Testis (tissue), 3 donors: ENCODE measurements around the gene STOML3. TPM values are rescaled to one million over a fixed set of nuclear protein-coding genes. Genes with fewer than 3 reads are reported as not detected.

Source experiments
- DNase-seq: peaks from one replicate; pipeline ENCODE4 v3.0.0-alpha.2; 2019
- H3K27ac ChIP-seq, 2 donors: fragments of 200-600 bp; sonication (generic); one replicate each; pipeline ENCODE4 v1.5.1; 2019
- H3K27me3 ChIP-seq: fragments of 200-600 bp; sonication (generic); one replicate; pipeline ENCODE4 v1.5.1; 2019
- H3K36me3 ChIP-seq: fragments of 200-600 bp; sonication (generic); one replicate; pipeline ENCODE4 v1.5.1; 2017; ENCODE audit warnings: low read depth; ENCODE audit errors: missing control alignments
- H3K4me1 ChIP-seq: fragments of 200-600 bp; sonication (generic); one replicate; pipeline ENCODE4 v1.5.1; 2019
- H3K4me3 ChIP-seq, 2 donors: fragments of 200-600 bp; sonication (generic); one replicate each; pipeline ENCODE4 v1.5.1; 2017 to 2019
- H3K9me3 ChIP-seq: fragments of 200-600 bp; sonication (generic); one replicate; pipeline ENCODE4 v1.5.1; 2017
- POLR2A ChIP-seq: fragments of 450-650 bp; IDR thresholded peaks from one replicate; pipeline ENCODE4 v1.6.1; 2017; ENCODE audit warnings: antibody characterized with exemption, mild to moderate bottlenecking, moderate library complexity
- whole genome bisulfite sequencing, 2 donors: methylation state at CpG; one replicate each; pipeline ENCODE4 v1.1.5; 2018; 5-methylcytosine and 5-hydroxymethylcytosine counted together
- intact Hi-C: fragments of 100-400 bp; cut with DNase I; formaldehyde crosslinking; loops from one replicate; pipeline ENCODE4 v1.15.1; 2023; ENCODE audit warnings: low total_unique reads
- polyA plus RNA-seq: library from polyadenylated mRNA; stranded (reverse); fragments of 350-450 nt; fragmentation: Illumina TruSeq; extraction: RNeasy Lipid Tissue Mini Kit (QIAGEN cat#74804); gene quantifications from one replicate; pipeline ENCODE4 v1.2.3, GENCODE V29; 2014; ENCODE audit warnings: low read depth, low replicate concordance; ENCODE audit not compliant: insufficient read depth
- total RNA-seq, 2 donors: library from RNA; depleted of rRNA; stranded (reverse); fragments of >200 nt; gene quantifications; one replicate each; pipeline ENCODE4 v1.2.3, GENCODE V29; 2016
- TF ChIP-seq, protein P1 (sequence below), 3 experiments: fragments of 450-650 bp in 2 of 3; fragments of 200-600 bp in 1 of 3; sonication (generic) in 1 of 3; IDR thresholded peaks; one replicate each; pipeline ENCODE4 v1.5.1; 2016 to 2019; ENCODE audit warnings: antibody characterized with exemption in 3 of 3, mild to moderate bottlenecking in 2 of 3, moderate library complexity in 1 of 3

The STOML3 gene
- total and polyA plus RNA-seq, 3 donors from 2014 or later: 0.12 to 0.91 TPM; not detected in 1

DNA sequence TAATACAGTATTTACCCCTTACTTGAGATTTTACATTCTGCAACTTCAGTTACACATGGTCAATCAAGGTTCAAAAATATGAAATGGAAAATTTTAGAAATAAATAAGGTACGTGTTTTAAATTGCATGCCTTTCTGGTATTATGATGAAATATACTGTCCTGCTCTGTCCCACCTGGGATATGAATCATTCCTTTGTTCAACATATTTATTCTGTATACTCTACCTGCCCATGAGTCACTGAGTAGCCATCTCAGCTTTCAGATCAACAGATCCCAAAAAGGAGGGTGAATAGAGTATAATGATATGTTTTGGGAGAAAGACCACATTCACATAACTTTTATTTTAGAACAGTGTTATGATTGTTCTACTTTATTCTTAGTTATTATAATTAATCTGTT lies 37.8 kb downstream of the STOML3 start:
- no peaks in the 10 kb centered on the region for H3K4me1 ChIP-seq
- DNase-seq: no peak
- intact Hi-C loops: no loop called here
- H3K36me3 ChIP-seq: no peaks in the 10 kb centered on the region
- H3K27me3 ChIP-seq: no peaks in the 10 kb centered on the region
- H3K4me3 ChIP-seq: no peak overlapping the region
- H3K27ac ChIP-seq: no peak overlapping the region
- TF ChIP-seq POLR2A: no peak
- TF ChIP-seq, protein P1, sequence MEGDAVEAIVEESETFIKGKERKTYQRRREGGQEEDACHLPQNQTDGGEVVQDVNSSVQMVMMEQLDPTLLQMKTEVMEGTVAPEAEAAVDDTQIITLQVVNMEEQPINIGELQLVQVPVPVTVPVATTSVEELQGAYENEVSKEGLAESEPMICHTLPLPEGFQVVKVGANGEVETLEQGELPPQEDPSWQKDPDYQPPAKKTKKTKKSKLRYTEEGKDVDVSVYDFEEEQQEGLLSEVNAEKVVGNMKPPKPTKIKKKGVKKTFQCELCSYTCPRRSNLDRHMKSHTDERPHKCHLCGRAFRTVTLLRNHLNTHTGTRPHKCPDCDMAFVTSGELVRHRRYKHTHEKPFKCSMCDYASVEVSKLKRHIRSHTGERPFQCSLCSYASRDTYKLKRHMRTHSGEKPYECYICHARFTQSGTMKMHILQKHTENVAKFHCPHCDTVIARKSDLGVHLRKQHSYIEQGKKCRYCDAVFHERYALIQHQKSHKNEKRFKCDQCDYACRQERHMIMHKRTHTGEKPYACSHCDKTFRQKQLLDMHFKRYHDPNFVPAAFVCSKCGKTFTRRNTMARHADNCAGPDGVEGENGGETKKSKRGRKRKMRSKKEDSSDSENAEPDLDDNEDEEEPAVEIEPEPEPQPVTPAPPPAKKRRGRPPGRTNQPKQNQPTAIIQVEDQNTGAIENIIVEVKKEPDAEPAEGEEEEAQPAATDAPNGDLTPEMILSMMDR (IDR thresholded peaks at IDR 0.05): no peak
- H3K9me3 ChIP-seq: no peaks in the 10 kb centered on the region
- WGBS, 2 donors: 86 to 87% methylated on average over 1 of the region's 1 CpG

DNA sequence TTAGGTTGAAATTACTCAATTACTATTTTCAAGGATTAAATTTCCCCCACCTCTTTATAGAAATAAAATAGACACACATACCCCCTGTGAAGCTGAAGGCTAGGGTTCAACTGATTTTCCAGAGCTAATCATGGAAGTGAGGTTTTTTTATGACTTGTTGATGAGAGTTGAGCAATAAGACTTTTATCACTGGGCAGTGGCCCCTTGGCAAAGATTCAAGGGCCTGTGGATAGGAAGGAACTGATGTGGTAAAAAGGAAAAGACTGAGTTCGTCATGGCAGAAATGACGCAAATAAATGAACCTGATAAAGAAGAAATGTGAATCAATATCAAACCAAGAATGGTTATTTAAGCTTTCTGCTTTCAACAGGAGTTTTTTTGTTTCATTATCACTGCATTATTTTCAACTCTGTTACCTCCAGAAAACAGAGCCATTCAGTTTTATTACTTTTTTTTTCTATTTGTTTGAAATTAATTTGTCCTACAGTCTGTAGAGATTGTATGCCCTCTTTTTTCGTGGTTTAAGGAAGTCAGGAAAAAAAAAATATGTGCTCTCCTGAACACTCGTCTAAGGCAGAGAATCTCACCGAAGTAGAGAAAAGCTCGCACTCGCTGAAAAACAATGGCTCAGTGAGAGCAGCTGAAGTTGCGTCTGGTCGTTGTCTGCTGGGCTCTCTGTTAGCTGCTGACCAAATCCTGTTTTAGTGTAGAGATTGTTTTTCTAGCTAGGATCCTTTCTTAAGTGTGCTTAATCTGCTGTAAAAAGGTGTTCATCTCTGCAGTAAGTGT lies 38.9 kb downstream of the STOML3 start:
- Histone ChIP-seq H3K9me3 (no peaks in the 10 kb centered on the region), H3K4me1 (no peaks in the 10 kb centered on the region), H3K36me3 (no peaks in the 10 kb centered on the region), H3K27me3 (no peaks in the 10 kb centered on the region), H3K4me3 (no peak overlapping the region), H3K27ac (no peak overlapping the region)
- intact Hi-C loops: no loop called here
- no peak for DNase-seq
- 50 to 56% methylated on average over 9 of the region's 9 CpGs for WGBS, 2 donors
- TF ChIP-seq, protein P1 (IDR thresholded peaks at IDR 0.05): no peak
- no peak for TF ChIP-seq POLR2A

DNA sequence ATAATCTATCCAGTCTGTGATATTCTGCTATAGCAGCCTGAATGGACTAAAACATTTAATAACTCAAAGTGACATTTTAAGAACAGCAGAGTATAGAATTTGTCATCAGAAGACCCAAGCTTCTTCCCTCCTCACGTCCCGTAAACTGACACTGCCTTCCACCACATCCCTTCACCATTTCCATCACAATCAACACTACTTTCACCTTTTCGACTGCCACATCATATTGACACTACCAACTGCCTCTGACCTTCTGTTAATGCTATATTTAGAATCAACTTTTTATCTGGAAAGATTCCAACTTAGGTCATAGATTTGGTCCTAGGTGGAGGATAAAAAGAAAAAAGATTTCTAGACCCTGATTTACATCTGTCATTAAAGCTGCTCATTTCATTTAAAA lies 39.6 kb downstream of the STOML3 start:
- WGBS, 2 donors: 83 to 87% methylated on average over 3 of the region's 3 CpGs
- TF ChIP-seq, protein P1 (IDR thresholded peaks at IDR 0.05): no peak
- TF ChIP-seq POLR2A: no peak
- Histone ChIP-seq H3K4me1 (no peaks in the 10 kb centered on the region), H3K27me3 (no peaks in the 10 kb centered on the region), H3K36me3 (no peaks in the 10 kb centered on the region), H3K4me3 (no peak overlapping the region), H3K9me3 (no peaks in the 10 kb centered on the region), H3K27ac (no peak overlapping the region)
- intact Hi-C loops: no loop called here
- no peak for DNase-seq

DNA sequence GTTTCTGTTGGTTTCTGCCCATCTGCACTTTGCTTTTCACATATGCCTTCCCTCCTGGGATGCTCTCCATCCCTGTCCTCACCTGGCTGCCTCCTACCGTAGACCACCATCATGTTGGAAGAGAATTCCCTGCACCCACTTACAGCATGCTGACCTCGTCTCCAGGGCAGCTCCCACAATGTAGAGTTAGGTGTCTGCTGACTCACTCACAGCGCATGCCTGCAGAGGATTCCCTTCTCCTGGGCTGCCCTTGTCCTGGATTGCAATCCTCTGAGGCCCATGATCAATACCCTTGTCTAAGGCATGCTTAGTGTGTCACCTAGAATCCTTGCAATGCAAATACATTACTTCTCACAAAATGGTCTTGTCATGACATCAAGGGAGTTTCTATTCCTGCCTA lies 43.6 kb downstream of the STOML3 start:
- no peak for DNase-seq
- H3K27ac ChIP-seq: no peak overlapping the region
- no peaks in the 10 kb centered on the region for H3K9me3 ChIP-seq
- no peak overlapping the region for H3K4me3 ChIP-seq
- H3K4me1 ChIP-seq: no peaks in the 10 kb centered on the region
- H3K36me3 ChIP-seq: no peaks in the 10 kb centered on the region
- intact Hi-C loops: no loop called here
- H3K27me3 ChIP-seq: no peaks in the 10 kb centered on the region
- 84 to 85% methylated on average over 3 of the region's 3 CpGs for WGBS, 2 donors
- TF ChIP-seq, protein P1 (IDR thresholded peaks at IDR 0.05): no peak
- TF ChIP-seq POLR2A: no peak

DNA sequence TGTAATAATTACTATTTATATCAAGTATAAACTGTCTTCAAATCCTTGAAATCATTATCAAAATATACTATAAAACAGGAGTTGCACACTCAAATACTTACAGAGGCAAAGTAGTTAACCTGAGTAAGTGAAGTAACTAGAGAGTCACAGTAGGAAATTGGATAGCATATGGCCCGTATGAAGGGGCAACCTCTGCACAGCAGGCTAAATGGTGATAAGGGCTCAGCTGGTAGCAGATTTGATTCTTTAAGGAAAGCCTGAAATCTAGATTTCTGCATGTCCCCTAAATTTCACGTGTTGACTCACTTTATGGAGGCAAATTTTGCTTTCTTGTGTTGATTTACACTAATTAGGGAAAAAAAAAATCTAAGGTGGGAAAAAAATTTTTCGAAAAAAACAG lies 46.4 kb downstream of the STOML3 start:
- Histone ChIP-seq H3K9me3 (no peaks in the 10 kb centered on the region), H3K36me3 (no peaks in the 10 kb centered on the region), H3K4me1 (no peaks in the 10 kb centered on the region), H3K4me3 (no peak overlapping the region), H3K27me3 (no peaks in the 10 kb centered on the region), H3K27ac (no peak overlapping the region)
- WGBS, 2 donors: 55 to 60% methylated on average over 3 of the region's 3 CpGs
- DNase-seq: no peak
- intact Hi-C loops: no loop called here
- TF ChIP-seq POLR2A: no peak
- TF ChIP-seq, protein P1 (IDR thresholded peaks at IDR 0.05): no peak
